ENCODE data around the gene GUCA2B.

The GUCA2B gene

GRCh38 chr1:42165511-42166210 is 12.5 kb downstream of the GUCA2B start:
- no peak overlapping the region for H3K27ac ChIP-seq
- TF ChIP-seq CTCF (IDR thresholded peaks at IDR 0.05): no peak

GRCh38 chr1:42167611-42168390 is 14.6 kb downstream of the GUCA2B start:
- Histone ChIP-seq H3K4me3 (no peak overlapping the region), H3K27ac (no peak overlapping the region)
- no peak for TF ChIP-seq CTCF (IDR thresholded peaks at IDR 0.05)
- DNase-seq (ENCODE audit: low spot score): peak; percentile 58

More at GRCh38 chr1:42165511-42166210, 12.5 kb downstream of the GUCA2B start:
- DNase-seq (ENCODE audit: low spot score): no peak
- no peak overlapping the region for H3K4me3 ChIP-seq

GRCh38 chr1:42168391-42168670 is 15.1 kb downstream of the GUCA2B start:
- TF ChIP-seq CTCF (IDR thresholded peaks at IDR 0.05): no peak
- no peak for DNase-seq (ENCODE audit: low spot score)
- Histone ChIP-seq H3K4me3 (no peak overlapping the region), H3K27ac (no peak overlapping the region)

- no peak for DNase-seq (ENCODE audit: low spot score)
- no peak for TF ChIP-seq CTCF (IDR thresholded peaks at IDR 0.05)
- H3K27ac ChIP-seq: no peak overlapping the region
- H3K4me3 ChIP-seq: no peak overlapping the region
These were observed 15.6 kb downstream of the GUCA2B start for GRCh38 chr1:42168763-42169162.

GRCh38 chr1:42170779-42171621 is 17.8 kb downstream of the GUCA2B start:
- H3K4me3 ChIP-seq: no peak overlapping the region
- peak; percentile 58 for DNase-seq (ENCODE audit: low spot score)
- H3K27ac ChIP-seq: no peak overlapping the region
- TF ChIP-seq CTCF (IDR thresholded peaks at IDR 0.05): no peak

GRCh38 chr1:42171679-42172266 is 18.6 kb downstream of the GUCA2B start:
- Histone ChIP-seq H3K27ac (no peak overlapping the region), H3K4me3 (no peak overlapping the region)
- TF ChIP-seq CTCF (IDR thresholded peaks at IDR 0.05): no peak
- DNase-seq (ENCODE audit: low spot score): no peak
